MM.1S (cell line): ENCODE results near the gene DNASE1L2.

Source experiments
- DNase-seq: peaks from one replicate; pipeline ENCODE4 v3.0.0-alpha.2; 2015
- H2AFZ ChIP-seq: fragments of 300-600 bp; sonication (generic); 2 replicates; pipeline ENCODE4 v1.6.0; 2016; ENCODE audit warnings: antibody characterized with exemption, low read length
- H3F3A ChIP-seq: fragments of 300-600 bp; sonication (generic); 2 replicates; pipeline ENCODE4 v1.6.1; 2016; ENCODE audit warnings: mild to moderate bottlenecking, antibody characterized with exemption, low read length, moderate library complexity, mixed read lengths; ENCODE audit not compliant: insufficient read depth
- H3K27ac ChIP-seq: fragments of 300-600 bp; sonication (generic); 2 replicates; pipeline ENCODE4 v1.5.1; 2016; ENCODE audit warnings: mild to moderate bottlenecking, low read length
- H3K27me3 ChIP-seq: fragments of 300-600 bp; sonication (generic); replicated peaks from 2 replicates; pipeline ENCODE4 v1.6.0; 2016; ENCODE audit warnings: low read length; ENCODE audit not compliant: insufficient read depth
- H3K36me3 ChIP-seq: fragments of 300-600 bp; sonication (generic); replicated peaks from 2 replicates; pipeline ENCODE4 v1.6.1; 2016; ENCODE audit warnings: mild to moderate bottlenecking, low read length, mixed read lengths; ENCODE audit not compliant: insufficient read depth
- H3K4me1 ChIP-seq: fragments of 300-600 bp; sonication (generic); 2 replicates; pipeline ENCODE4 v1.6.1; 2016; ENCODE audit warnings: low read length, mixed read lengths
- H3K4me2 ChIP-seq: fragments of 300-600 bp; sonication (generic); 2 replicates; pipeline ENCODE4 v1.6.0; 2016; ENCODE audit warnings: low read depth, low read length
- H3K4me3 ChIP-seq: fragments of 300-600 bp; sonication (generic); 2 replicates; pipeline ENCODE4 v1.5.1; 2016; ENCODE audit warnings: low read length, mixed read lengths
- H3K79me2 ChIP-seq: fragments of 300-600 bp; sonication (generic); 2 replicates; pipeline ENCODE4 v1.6.1; 2016; ENCODE audit warnings: mixed run types, low read length, mixed read lengths
- H3K9ac ChIP-seq: fragments of 300-600 bp; sonication (generic); 2 replicates; pipeline ENCODE4 v1.6.1; 2016; ENCODE audit warnings: low read length, mixed read lengths
- H3K9me2 ChIP-seq: fragments of 300-600 bp; sonication (generic); replicated peaks from 2 replicates; pipeline ENCODE4 v1.6.1; 2016; ENCODE audit warnings: mild to moderate bottlenecking, low read length, mixed read lengths; ENCODE audit not compliant: insufficient read depth
- H3K9me3 ChIP-seq: fragments of 300-600 bp; sonication (generic); replicated peaks from 2 replicates; pipeline ENCODE4 v1.6.1; 2016; ENCODE audit warnings: mild to moderate bottlenecking, low read length, mixed read lengths; ENCODE audit not compliant: insufficient read depth
- H4K20me1 ChIP-seq: fragments of 300-600 bp; sonication (generic); 2 replicates; pipeline ENCODE4 v1.6.1; 2016; ENCODE audit warnings: mild to moderate bottlenecking, low read length, moderate library complexity, mixed read lengths; ENCODE audit not compliant: insufficient read depth
- CTCF ChIP-seq: fragments of 300-600 bp; sonication (generic); IDR thresholded peaks from 2 replicates; pipeline ENCODE4 v1.5.1; 2016; ENCODE audit warnings: antibody characterized with exemption, low read length, mixed read lengths
- EZH2 ChIP-seq: fragments of 300-600 bp; sonication (generic); optimal IDR thresholded peaks from 2 replicates; pipeline ENCODE3; 2017; ENCODE audit warnings: low read depth, mild to moderate bottlenecking, antibody characterized with exemption, low read length, mixed read lengths
- EZH2phosphoT487 ChIP-seq: fragments of 300-600 bp; sonication (generic); IDR thresholded peaks from 2 replicates; pipeline ENCODE4 v1.6.1; 2018; ENCODE audit warnings: antibody characterized with exemption, low read length

DNASE1L2 gene

GRCh38 chr16:2284001-2284770, 47.9 kb downstream of the DNASE1L2 start:
- H3K9ac ChIP-seq, result no peak overlapping the region
- DNase-seq, result no peak
- no peaks in the 10 kb centered on the region for H3F3A ChIP-seq
- H3K4me2 ChIP-seq, result peak overlapping the region; percentile 18; the same call in 1 of the 2 replicates
- peaks cover 98% of the 10 kb centered on the region for H3K27me3 ChIP-seq
- no peaks in the 10 kb centered on the region for H4K20me1 ChIP-seq
- no peak overlapping the region for H3K27ac ChIP-seq
- H3K4me1 ChIP-seq, result no peaks in the 10 kb centered on the region
- TF ChIP-seq CTCF (no peak), EZH2 (no peak), EZH2phosphoT487 (no peak)
- H3K79me2 ChIP-seq, result no peaks in the 10 kb centered on the region
- H3K36me3 ChIP-seq, result no peaks in the 10 kb centered on the region
- no peaks in the 10 kb centered on the region for H3K9me2 ChIP-seq
- no peak overlapping the region; the same call in 1 of the 2 replicates for H3K4me3 ChIP-seq
- no peak overlapping the region for H2AFZ ChIP-seq
- H3K9me3 ChIP-seq, result no peaks in the 10 kb centered on the region

GRCh38 chr16:2284797-2285576, 48.7 kb downstream of the DNASE1L2 start:
- no peaks in the 10 kb centered on the region for H3K4me1 ChIP-seq
- H3K4me3 ChIP-seq, result no peak overlapping the region; the same call in 1 of the 2 replicates
- TF ChIP-seq EZH2phosphoT487 (no peak), EZH2 (no peak), CTCF (no peak)
- H3K27ac ChIP-seq, result no peak overlapping the region
- peaks cover 94% of the 10 kb centered on the region for H3K27me3 ChIP-seq
- no peaks in the 10 kb centered on the region for H3K9me2 ChIP-seq
- H4K20me1 ChIP-seq, result no peaks in the 10 kb centered on the region
- no peaks in the 10 kb centered on the region for H3K9me3 ChIP-seq
- no peaks in the 10 kb centered on the region for H3F3A ChIP-seq
- no peaks in the 10 kb centered on the region for H3K79me2 ChIP-seq
- no peaks in the 10 kb centered on the region for H3K36me3 ChIP-seq
- no peak overlapping the region; the same call in 1 of the 2 replicates for H3K4me2 ChIP-seq
- no peak overlapping the region for H2AFZ ChIP-seq
- no peak for DNase-seq
- no peak overlapping the region for H3K9ac ChIP-seq

GRCh38 chr16:2285731-2286191, 49.5 kb downstream of the DNASE1L2 start:
- Histone ChIP-seq H3K27ac (no peak overlapping the region), H2AFZ (no peak overlapping the region), H3F3A (no peaks in the 10 kb centered on the region), H3K9me2 (no peaks in the 10 kb centered on the region), H3K79me2 (no peaks in the 10 kb centered on the region), H3K9ac (no peak overlapping the region), H3K9me3 (no peaks in the 10 kb centered on the region), H4K20me1 (no peaks in the 10 kb centered on the region), H3K4me1 (no peaks in the 10 kb centered on the region), H3K27me3 (peaks cover 93% of the 10 kb centered on the region), H3K4me3 (no peak overlapping the region), H3K36me3 (no peaks in the 10 kb centered on the region), H3K4me2 (no peak overlapping the region)
- DNase-seq, result no peak
- no peak for TF ChIP-seq EZH2
- no peak for TF ChIP-seq CTCF
- no peak for TF ChIP-seq EZH2phosphoT487
